KMS-11 (cell line): ENCODE results near the gene RAB43.

Source experiments
- H2AFZ ChIP-seq: fragments of 200-600 bp; sonication (generic); 2 replicates; pipeline ENCODE4 v1.6.1; 2016; ENCODE audit warnings: antibody characterized with exemption, mixed run types, low read depth
- H3K27ac ChIP-seq: fragments of 200-600 bp; sonication (generic); 2 replicates; pipeline ENCODE4 v1.6.1; 2016; ENCODE audit warnings: mild to moderate bottlenecking, mixed run types
- H3K27me3 ChIP-seq: fragments of 200-600 bp; sonication (generic); 2 replicates; pipeline ENCODE4 v1.6.1; 2017; ENCODE audit warnings: mild to moderate bottlenecking, low read depth, mixed run types, moderate library complexity; ENCODE audit not compliant: insufficient read depth
- H3K36me3 ChIP-seq: fragments of 200-600 bp; sonication (generic); 2 replicates; pipeline ENCODE4 v1.6.1; 2017; ENCODE audit warnings: mild to moderate bottlenecking, mixed run types; ENCODE audit not compliant: insufficient read depth
- H3K4me1 ChIP-seq: fragments of 200-600 bp; sonication (generic); 2 replicates; pipeline ENCODE4 v1.6.1; 2016; ENCODE audit warnings: mild to moderate bottlenecking, low read depth, mixed run types; ENCODE audit not compliant: poor library complexity, severe bottlenecking
- H3K4me2 ChIP-seq: fragments of 200-600 bp; sonication (generic); 2 replicates; pipeline ENCODE4 v1.7.0; 2016; ENCODE audit warnings: mild to moderate bottlenecking, mixed run types
- H3K4me3 ChIP-seq: fragments of 200-600 bp; sonication (generic); IDR thresholded peaks from 2 replicates; pipeline ENCODE4 v1.6.1; 2017; ENCODE audit warnings: low read depth, low read length, mixed read lengths; ENCODE audit not compliant: insufficient read depth
- H3K79me2 ChIP-seq: fragments of 200-600 bp; sonication (generic); 2 replicates; pipeline ENCODE4 v1.6.1; 2016; ENCODE audit warnings: low read depth, mixed run types; ENCODE audit not compliant: insufficient read depth
- H3K9ac ChIP-seq: fragments of 200-600 bp; sonication (generic); 2 replicates; pipeline ENCODE4 v1.6.1; 2016; ENCODE audit warnings: mild to moderate bottlenecking, mixed run types
- H4K20me1 ChIP-seq: fragments of 200-600 bp; sonication (generic); 2 replicates; pipeline ENCODE4 v1.6.1; 2016; ENCODE audit warnings: mild to moderate bottlenecking, mixed run types; ENCODE audit not compliant: insufficient read depth
- TF ChIP-seq, protein P1 (sequence below): fragments of 200-600 bp; sonication (generic); conservative IDR thresholded peaks from 2 replicates; pipeline ENCODE4 v1.6.1; 2017; ENCODE audit warnings: low read depth, mild to moderate bottlenecking, antibody characterized with exemption, low read length, moderate library complexity, mixed read lengths

Gene RAB43

DNA sequence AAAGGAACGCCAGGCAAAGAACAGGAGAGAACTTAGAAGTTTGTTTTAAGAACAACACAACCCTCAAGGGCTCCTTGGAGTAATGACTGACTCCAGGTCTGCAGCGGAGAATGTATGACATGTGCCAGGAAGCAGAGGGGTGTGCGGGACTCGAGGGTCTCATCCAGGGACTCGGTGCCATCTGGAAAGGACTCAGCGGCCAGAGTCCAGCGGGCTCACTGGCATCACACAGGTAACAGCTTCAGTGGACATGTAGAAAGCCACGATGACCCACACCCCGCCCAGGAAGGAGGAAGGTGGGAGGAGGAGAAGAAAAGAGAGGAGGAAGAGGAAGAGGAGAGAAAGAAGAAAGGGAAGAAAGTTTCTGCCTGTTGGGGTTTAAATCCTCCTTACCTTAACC is 39.6 kb downstream of the RAB43 start:
- H3K4me2 ChIP-seq, result no peak overlapping the region
- no peaks in the 10 kb centered on the region for H3K4me1 ChIP-seq
- H3K27ac ChIP-seq, result no peak overlapping the region
- TF ChIP-seq, protein P1, sequence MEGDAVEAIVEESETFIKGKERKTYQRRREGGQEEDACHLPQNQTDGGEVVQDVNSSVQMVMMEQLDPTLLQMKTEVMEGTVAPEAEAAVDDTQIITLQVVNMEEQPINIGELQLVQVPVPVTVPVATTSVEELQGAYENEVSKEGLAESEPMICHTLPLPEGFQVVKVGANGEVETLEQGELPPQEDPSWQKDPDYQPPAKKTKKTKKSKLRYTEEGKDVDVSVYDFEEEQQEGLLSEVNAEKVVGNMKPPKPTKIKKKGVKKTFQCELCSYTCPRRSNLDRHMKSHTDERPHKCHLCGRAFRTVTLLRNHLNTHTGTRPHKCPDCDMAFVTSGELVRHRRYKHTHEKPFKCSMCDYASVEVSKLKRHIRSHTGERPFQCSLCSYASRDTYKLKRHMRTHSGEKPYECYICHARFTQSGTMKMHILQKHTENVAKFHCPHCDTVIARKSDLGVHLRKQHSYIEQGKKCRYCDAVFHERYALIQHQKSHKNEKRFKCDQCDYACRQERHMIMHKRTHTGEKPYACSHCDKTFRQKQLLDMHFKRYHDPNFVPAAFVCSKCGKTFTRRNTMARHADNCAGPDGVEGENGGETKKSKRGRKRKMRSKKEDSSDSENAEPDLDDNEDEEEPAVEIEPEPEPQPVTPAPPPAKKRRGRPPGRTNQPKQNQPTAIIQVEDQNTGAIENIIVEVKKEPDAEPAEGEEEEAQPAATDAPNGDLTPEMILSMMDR, result no peak
- H3K79me2 ChIP-seq, result no peaks in the 10 kb centered on the region
- no peak overlapping the region for H3K4me3 ChIP-seq
- H3K36me3 ChIP-seq, result no peaks in the 10 kb centered on the region
- H3K27me3 ChIP-seq, result no peaks in the 10 kb centered on the region
- H3K9ac ChIP-seq, result no peak overlapping the region
- no peaks in the 10 kb centered on the region for H4K20me1 ChIP-seq
- H2AFZ ChIP-seq, result no peak overlapping the region

DNA sequence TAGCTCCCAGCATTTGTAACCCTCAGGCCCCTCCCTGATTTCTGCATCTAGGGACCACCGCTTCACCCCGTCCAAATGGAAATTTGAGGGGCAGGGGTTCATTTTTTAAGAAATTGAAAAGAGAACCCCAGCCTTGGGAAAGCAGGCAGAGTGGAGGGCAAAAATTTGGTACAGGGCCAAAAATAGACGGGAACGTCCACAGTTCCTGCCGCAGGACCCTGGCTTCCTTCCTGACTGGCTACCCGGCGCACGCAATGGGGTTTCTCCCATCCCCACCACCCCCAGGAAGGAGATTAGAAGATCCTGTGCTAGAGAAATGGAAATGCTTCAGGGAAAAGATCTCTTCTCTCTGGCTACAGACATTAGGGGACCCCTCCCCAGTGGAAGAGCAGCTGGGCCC is 40.1 kb downstream of the RAB43 start:
- Histone ChIP-seq H3K27ac (no peak overlapping the region), H4K20me1 (no peaks in the 10 kb centered on the region), H3K4me3 (no peak overlapping the region), H3K4me1 (no peaks in the 10 kb centered on the region), H3K9ac (no peak overlapping the region), H3K4me2 (no peak overlapping the region), H3K27me3 (no peaks in the 10 kb centered on the region), H2AFZ (no peak overlapping the region), H3K79me2 (no peaks in the 10 kb centered on the region), H3K36me3 (no peaks in the 10 kb centered on the region)
- TF ChIP-seq, protein P1, result no peak

GRCh38 chr3:129078510-129078909 is 43.1 kb downstream of the RAB43 start:
- Histone ChIP-seq H3K27ac (no peak overlapping the region), H3K9ac (no peak overlapping the region), H3K27me3 (no peaks in the 10 kb centered on the region), H4K20me1 (no peaks in the 10 kb centered on the region), H3K4me1 (no peaks in the 10 kb centered on the region), H3K4me2 (no peak overlapping the region), H3K79me2 (no peaks in the 10 kb centered on the region), H3K36me3 (no peaks in the 10 kb centered on the region), H2AFZ (no peak overlapping the region), H3K4me3 (no peak overlapping the region)
- TF ChIP-seq, protein P1, result no peak

DNA sequence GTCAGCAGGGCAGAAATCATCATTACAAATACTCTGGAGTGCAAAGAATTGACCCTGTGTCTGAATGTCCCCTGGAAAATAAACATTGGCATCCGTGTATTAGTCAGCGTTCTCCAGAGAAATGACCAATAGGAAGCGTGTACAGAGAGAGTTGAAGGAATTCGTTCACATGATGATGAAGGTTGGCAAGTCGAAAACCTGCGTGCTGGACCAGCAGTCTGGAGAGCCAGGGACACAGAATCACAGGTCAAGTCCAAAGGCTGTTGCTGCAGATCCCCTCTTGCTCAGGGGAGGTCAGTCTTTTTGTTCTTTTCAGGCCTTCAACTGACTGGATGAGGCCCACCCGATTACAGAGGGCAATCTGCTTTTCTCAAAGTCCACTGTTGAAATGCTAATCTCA is 44.4 kb downstream of the RAB43 start:
- H3K9ac ChIP-seq, result no peak overlapping the region
- no peaks in the 10 kb centered on the region for H4K20me1 ChIP-seq
- H2AFZ ChIP-seq, result no peak overlapping the region
- H3K79me2 ChIP-seq, result no peaks in the 10 kb centered on the region
- H3K27ac ChIP-seq, result no peak overlapping the region
- no peaks in the 10 kb centered on the region for H3K4me1 ChIP-seq
- H3K4me3 ChIP-seq, result no peak overlapping the region
- H3K36me3 ChIP-seq, result no peaks in the 10 kb centered on the region
- no peak overlapping the region for H3K4me2 ChIP-seq
- TF ChIP-seq, protein P1, result no peak
- H3K27me3 ChIP-seq, result no peaks in the 10 kb centered on the region
